B cell (primary cell): ENCODE data around the gene MLH3. TPM values are rescaled to one million over a fixed set of nuclear protein-coding genes. Genes with fewer than 3 reads are reported as not detected.

Experiments used
- ATAC-seq: fragments of 200-7000 bp; cut with Tn5 transposase; one replicate; pipeline ENCODE4 v1.10.0; 2021; ENCODE audit warnings: low read depth, mild to moderate bottlenecking, moderate number of reproducible peaks, moderate library complexity
- CTCF ChIA-PET: fragments of 350-600 bp; sonication (Branson Sonifier 250); formaldehyde crosslinking; loops from one replicate; lab custom pipeline; 2021; ENCODE audit warnings: antibody characterized with exemption, inconsistent platforms; lab: Charles Lee
- POLR2A ChIA-PET: fragments of 350-600 bp; sonication (Branson Sonifier 250); formaldehyde crosslinking; loops from one replicate; lab custom pipeline; 2021; ENCODE audit warnings: antibody characterized with exemption; lab: Charles Lee
- DNase-seq: peaks from one replicate; pipeline ENCODE4 v3.0.0; 2013
- H2AFZ ChIP-seq: 2 replicates; pipeline ENCODE4 v1.6.1; 2012; ENCODE audit warnings: mild to moderate bottlenecking, low read depth, low read length; ENCODE audit not compliant: insufficient read depth, poor library complexity, severe bottlenecking
- H3K27ac ChIP-seq, 2 donors: 1 replicate in 1 of 2; 2 replicates in 1 of 2; pipeline ENCODE4 v1.5.1; 2012 to 2013; ENCODE audit warnings: low read length in 2 of 2, mild to moderate bottlenecking in 2 of 2, moderate library complexity in 1 of 2
- H3K27me3 ChIP-seq, 4 experiments: fragments of 200-600 bp in 1 of 4; sonication (generic) in 1 of 4; replicated peaks in 1 of 4; 1 replicate in 2 of 4; 2 replicates in 2 of 4; pipeline versions ENCODE4 v1.6.1 to v1.7.0; 2013 to 2016; ENCODE audit warnings: low read length in 3 of 4, mild to moderate bottlenecking in 2 of 4, mixed read lengths in 1 of 4, moderate library complexity in 1 of 4; ENCODE audit not compliant: insufficient read depth in 4 of 4, control insufficient read depth in 3 of 4; ENCODE audit errors: control extremely low read depth in 1 of 4
- H3K36me3 ChIP-seq, 2 experiments: replicated peaks in 1 of 2; 1 replicate in 1 of 2; 2 replicates in 1 of 2; pipeline versions ENCODE4 v1.6.1 to v1.7.1; 2013; ENCODE audit warnings: low read length in 1 of 2; ENCODE audit not compliant: insufficient read depth in 2 of 2, control insufficient read depth in 1 of 2; ENCODE audit errors: control extremely low read depth in 1 of 2, extremely low read depth in 1 of 2
- H3K4me1 ChIP-seq, 2 donors: fragments of 200-600 bp in 1 of 2; sonication (generic) in 1 of 2; 1 replicate in 1 of 2; 2 replicates in 1 of 2; pipeline versions ENCODE4 v1.5.1 to v1.6.1; 2013 to 2017; ENCODE audit warnings: low read length in 2 of 2; ENCODE audit not compliant: control insufficient read depth in 2 of 2, insufficient read depth in 2 of 2
- H3K4me2 ChIP-seq: replicated peaks from 2 replicates; pipeline ENCODE3; 2012; ENCODE audit warnings: mild to moderate bottlenecking, low read depth, low read length; ENCODE audit not compliant: poor library complexity, severe bottlenecking
- H3K4me3 ChIP-seq, 5 experiments: fragments of 200-600 bp in 1 of 5; sonication (generic) in 1 of 5; 1 replicate in 3 of 5; 2 replicates in 2 of 5; pipeline versions ENCODE4 v1.5.1 to v1.7.0; 2011 to 2016; ENCODE audit warnings: low read length in 4 of 5, mild to moderate bottlenecking in 4 of 5, low read depth in 2 of 5, control low read depth in 1 of 5, moderate library complexity in 1 of 5; ENCODE audit not compliant: insufficient read depth in 1 of 5; ENCODE audit errors: control extremely low read depth in 1 of 5, extremely low read depth in 1 of 5
- H3K79me2 ChIP-seq: fragments of 200-600 bp; sonication (generic); one replicate; pipeline ENCODE4 v1.6.0; 2016; ENCODE audit warnings: low read length; ENCODE audit not compliant: control insufficient read depth, insufficient read depth
- H3K9ac ChIP-seq: fragments of 200-600 bp; sonication (generic); 2 replicates; pipeline ENCODE4 v1.6.1; 2017; ENCODE audit warnings: mild to moderate bottlenecking, low read length, moderate library complexity
- H3K9me3 ChIP-seq, 3 donors: one replicate each; pipeline versions ENCODE4 v1.6.1 to v1.7.1; 2013; ENCODE audit warnings: low read length in 2 of 3; ENCODE audit not compliant: control insufficient read depth in 2 of 3, insufficient read depth in 1 of 3; ENCODE audit errors: control extremely low read depth in 1 of 3
- H4K20me1 ChIP-seq: 2 replicates; pipeline ENCODE4 v1.6.0; 2012; ENCODE audit warnings: mild to moderate bottlenecking, low read length; ENCODE audit not compliant: insufficient read depth, control insufficient read depth, poor library complexity, severe bottlenecking
- H3K27ac Mint-ChIP-seq: one replicate; pipeline ENCODE4 v1.8.0; 2021; ENCODE audit warnings: mixed read lengths
- H3K27me3 Mint-ChIP-seq: one replicate; pipeline ENCODE4 v1.8.0; 2021; ENCODE audit warnings: mixed read lengths
- H3K4me1 Mint-ChIP-seq: one replicate; pipeline ENCODE4 v1.8.0; 2021; ENCODE audit warnings: mixed read lengths
- H3K4me3 Mint-ChIP-seq: one replicate; pipeline ENCODE4 v1.8.0; 2021; ENCODE audit warnings: mixed read lengths
- H3K9me3 Mint-ChIP-seq: one replicate; pipeline ENCODE4 v1.8.0; 2022; ENCODE audit warnings: mixed read lengths; ENCODE audit not compliant: insufficient read depth
- CTCF ChIP-seq: fragments of 200-600 bp; IDR thresholded peaks from one replicate; pipeline ENCODE4 v1.8.0; 2022; ENCODE audit warnings: antibody characterized with exemption, mild to moderate bottlenecking
- EZH2 ChIP-seq: IDR thresholded peaks from 2 replicates; pipeline ENCODE4 v1.6.1; 2012; ENCODE audit warnings: borderline replicate concordance, low read depth, mild to moderate bottlenecking, moderate library complexity, low read length; ENCODE audit not compliant: insufficient read depth, poor library complexity, severe bottlenecking
- WGBS: methylation state at CpG from one replicate; pipeline ENCODE4 v1.1.5; 2013; ENCODE audit warnings: missing lambda C conversion rate; ENCODE audit not compliant: insufficient coverage; 5-methylcytosine and 5-hydroxymethylcytosine counted together
- intact Hi-C: fragments of 100-400 bp; cut with micrococcal nuclease; formaldehyde crosslinking; loops from one replicate; pipeline ENCODE4 v1.10.0; 2022
- polyA plus RNA-seq: library from polyadenylated mRNA; depleted of rRNA; stranded (reverse); fragments of >200 nt; gene quantifications from 2 replicates; pipeline ENCODE4 v1.2.3, GENCODE V29; 2012
- total RNA-seq, 2 donors: library from RNA; stranded (reverse); fragments of 120-200 nt in 1 of 2; gene quantifications; 1 replicate in 1 of 2; 2 replicates in 1 of 2; pipeline versions ENCODE4 v1.2.3 to v1.2.4, GENCODE V29; 2013 to 2022

MLH3 gene
- total and polyA plus RNA-seq, 2 donors (not counting 1 experiment from before 2014, with no cell fraction given): 6.7 to 19.9 TPM

GRCh38 chr14:75083271-75083670 is 32.0 kb upstream of the MLH3 start:
- no peak for DNase-seq
- Mint-ChIP-seq H3K27me3 (no peaks in the 10 kb centered on the region), H3K4me3 (no peak overlapping the region), H3K27ac (no peak overlapping the region), H3K9me3 (no peaks in the 10 kb centered on the region), H3K4me1 (no peaks in the 10 kb centered on the region)
- TF ChIP-seq EZH2 (no peak), CTCF (no peak)
- Histone ChIP-seq H3K4me1 (no peaks in the 10 kb centered on the region), H3K36me3 (peaks cover 4 to 64% of the 10 kb centered on the region in 2 experiments), H4K20me1 (no peaks in the 10 kb centered on the region), H3K27ac (no peak overlapping the region), H3K27me3 (no peaks in the 10 kb centered on the region), H3K9ac (no peak overlapping the region), H3K9me3 (no peaks in the 10 kb centered on the region), H3K4me3 (no peak overlapping the region), H2AFZ (no peak overlapping the region), H3K4me2 (no peak overlapping the region), H3K79me2 (no peaks in the 10 kb centered on the region)
- intact Hi-C loops: no loop called here
- POLR2A ChIA-PET: no interaction called here
- ATAC-seq: no peak
- CTCF ChIA-PET: interaction anchor here (0.8 to 1.3 kb wide), 3 partner anchors 8 to 222 kb away, joined by 3 read pairs; no protein-coding TSS in a partner anchor
- WGBS: no CpG with 5 or more reads among the region's 1 CpG

GRCh38 chr14:75081660-75082229 is 30.5 kb upstream of the MLH3 start:
- H3K9ac ChIP-seq: no peak overlapping the region
- Mint-ChIP-seq H3K4me3 (no peak overlapping the region), H3K27ac (no peak overlapping the region)

More at GRCh38 chr14:75081660-75082229, 30.5 kb upstream of the MLH3 start:
- Histone ChIP-seq H3K79me2 (no peaks in the 10 kb centered on the region), H3K4me3 (no peak overlapping the region), H3K36me3 (peaks cover 4 to 49% of the 10 kb centered on the region in 2 experiments), H3K4me2 (no peak overlapping the region), H2AFZ (no peak overlapping the region), H3K27ac (no peak overlapping the region), H3K27me3 (no peaks in the 10 kb centered on the region), H3K9me3 (no peaks in the 10 kb centered on the region), H4K20me1 (no peaks in the 10 kb centered on the region), H3K4me1 (no peaks in the 10 kb centered on the region)
- no peak for ATAC-seq
- DNase-seq: no peak
- Mint-ChIP-seq H3K4me1 (no peaks in the 10 kb centered on the region), H3K9me3 (no peaks in the 10 kb centered on the region), H3K27me3 (no peaks in the 10 kb centered on the region)
- POLR2A ChIA-PET: no interaction called here
- intact Hi-C loops: no loop called here
- TF ChIP-seq CTCF: no peak
- TF ChIP-seq EZH2: no peak
- WGBS: no CpG with 5 or more reads among the region's 2 CpGs
- CTCF ChIA-PET: interaction anchor here (0.6 kb wide), 1 partner anchor 173 kb away, joined by 3 read pairs; no protein-coding TSS in a partner anchor
